GM12801 (cell line): ENCODE measurements around the gene CARM1.

Experiments
- TF ChIP-seq, protein P1 (sequence below): IDR thresholded peaks from one replicate; pipeline ENCODE4 v1.5.1; 2011; ENCODE audit warnings: control low read depth; ENCODE audit not compliant: insufficient read length; ENCODE audit errors: extremely low read depth

The CARM1 gene

DNA sequence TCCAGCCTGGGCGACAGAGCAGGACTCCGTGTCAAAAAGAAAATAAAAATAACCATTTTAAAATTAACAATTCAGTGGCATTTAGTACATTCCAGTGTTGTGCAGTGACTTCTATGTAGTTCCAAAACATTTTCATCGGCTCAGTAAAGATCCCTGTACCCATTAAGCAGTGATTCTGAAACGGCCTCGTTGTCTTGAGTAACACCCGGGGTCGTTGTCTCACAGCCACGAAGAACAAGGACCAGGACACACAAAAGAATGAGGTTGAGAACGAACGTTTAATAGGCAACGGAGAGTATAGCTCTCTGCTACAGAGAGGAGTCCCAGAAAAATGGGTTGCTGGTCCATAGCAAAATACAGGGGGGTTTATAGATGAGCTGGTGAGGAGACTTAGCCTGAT, 33.0 kb upstream of the CARM1 start:
- TF ChIP-seq, protein P1, sequence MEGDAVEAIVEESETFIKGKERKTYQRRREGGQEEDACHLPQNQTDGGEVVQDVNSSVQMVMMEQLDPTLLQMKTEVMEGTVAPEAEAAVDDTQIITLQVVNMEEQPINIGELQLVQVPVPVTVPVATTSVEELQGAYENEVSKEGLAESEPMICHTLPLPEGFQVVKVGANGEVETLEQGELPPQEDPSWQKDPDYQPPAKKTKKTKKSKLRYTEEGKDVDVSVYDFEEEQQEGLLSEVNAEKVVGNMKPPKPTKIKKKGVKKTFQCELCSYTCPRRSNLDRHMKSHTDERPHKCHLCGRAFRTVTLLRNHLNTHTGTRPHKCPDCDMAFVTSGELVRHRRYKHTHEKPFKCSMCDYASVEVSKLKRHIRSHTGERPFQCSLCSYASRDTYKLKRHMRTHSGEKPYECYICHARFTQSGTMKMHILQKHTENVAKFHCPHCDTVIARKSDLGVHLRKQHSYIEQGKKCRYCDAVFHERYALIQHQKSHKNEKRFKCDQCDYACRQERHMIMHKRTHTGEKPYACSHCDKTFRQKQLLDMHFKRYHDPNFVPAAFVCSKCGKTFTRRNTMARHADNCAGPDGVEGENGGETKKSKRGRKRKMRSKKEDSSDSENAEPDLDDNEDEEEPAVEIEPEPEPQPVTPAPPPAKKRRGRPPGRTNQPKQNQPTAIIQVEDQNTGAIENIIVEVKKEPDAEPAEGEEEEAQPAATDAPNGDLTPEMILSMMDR, result no peak

DNA sequence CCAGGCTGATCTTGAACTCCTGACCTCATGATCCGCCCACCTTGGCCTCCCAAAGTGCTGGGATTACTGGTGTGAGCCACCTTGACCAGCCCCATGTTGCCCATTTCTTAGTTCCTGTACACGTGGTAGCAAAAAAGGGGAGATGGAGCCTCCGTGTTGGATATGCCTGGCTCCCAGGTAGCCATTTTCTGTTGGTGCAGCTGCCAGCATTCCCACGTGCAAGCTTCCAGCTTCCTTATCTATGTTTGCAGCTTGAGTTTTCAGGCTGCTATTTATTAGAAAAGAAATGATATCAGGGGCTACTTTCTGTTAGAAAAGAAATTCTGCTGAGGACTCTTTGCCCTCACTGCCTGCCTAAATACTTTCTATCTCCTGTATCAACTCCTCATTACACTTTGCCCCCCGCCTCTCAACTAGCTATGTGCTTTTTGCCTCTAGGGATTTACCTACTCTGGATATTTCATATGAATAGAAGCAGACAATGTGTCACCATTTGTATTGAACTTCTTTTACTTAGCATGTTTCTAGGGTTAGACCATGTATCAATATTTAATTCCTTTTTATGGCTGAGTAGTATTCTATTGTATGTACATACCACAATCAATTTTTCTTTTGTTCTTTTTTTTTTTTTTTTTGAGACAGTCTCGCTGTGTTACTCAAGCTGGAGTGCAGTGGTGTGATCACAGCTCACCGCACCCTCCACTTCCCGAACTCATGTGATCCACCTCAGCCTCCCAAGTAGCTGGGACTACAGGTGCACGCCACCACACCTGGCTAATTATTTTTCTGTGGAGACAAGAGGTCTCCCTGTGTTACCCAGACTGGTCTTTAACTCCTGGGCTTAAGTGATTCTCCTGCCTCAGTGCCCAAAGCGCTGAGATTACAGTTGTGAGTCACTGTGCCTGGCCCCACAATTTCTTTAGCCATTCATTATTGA, 32.0 kb upstream of the CARM1 start:
- TF ChIP-seq, protein P1, result no peak

DNA sequence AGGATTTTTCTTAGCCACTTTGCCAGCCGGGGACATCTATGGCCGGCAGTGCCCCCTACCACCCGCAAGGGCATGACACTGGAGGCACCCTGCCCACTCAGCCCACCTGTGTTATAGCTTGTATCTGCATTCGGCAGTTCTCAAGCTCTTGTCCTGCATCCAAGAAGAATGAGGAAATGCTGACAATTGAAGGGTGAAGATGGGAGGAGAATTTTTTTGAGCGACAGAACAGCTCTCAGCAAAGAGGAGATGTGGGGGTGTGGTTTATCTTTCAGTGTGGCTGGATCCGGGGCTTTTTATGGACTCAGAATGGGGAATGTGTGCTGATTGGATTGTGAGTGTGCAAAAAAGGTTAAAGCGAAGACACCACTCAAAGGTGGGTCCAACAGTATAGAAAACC, 28.6 kb upstream of the CARM1 start:
- TF ChIP-seq, protein P1, result no peak

DNA sequence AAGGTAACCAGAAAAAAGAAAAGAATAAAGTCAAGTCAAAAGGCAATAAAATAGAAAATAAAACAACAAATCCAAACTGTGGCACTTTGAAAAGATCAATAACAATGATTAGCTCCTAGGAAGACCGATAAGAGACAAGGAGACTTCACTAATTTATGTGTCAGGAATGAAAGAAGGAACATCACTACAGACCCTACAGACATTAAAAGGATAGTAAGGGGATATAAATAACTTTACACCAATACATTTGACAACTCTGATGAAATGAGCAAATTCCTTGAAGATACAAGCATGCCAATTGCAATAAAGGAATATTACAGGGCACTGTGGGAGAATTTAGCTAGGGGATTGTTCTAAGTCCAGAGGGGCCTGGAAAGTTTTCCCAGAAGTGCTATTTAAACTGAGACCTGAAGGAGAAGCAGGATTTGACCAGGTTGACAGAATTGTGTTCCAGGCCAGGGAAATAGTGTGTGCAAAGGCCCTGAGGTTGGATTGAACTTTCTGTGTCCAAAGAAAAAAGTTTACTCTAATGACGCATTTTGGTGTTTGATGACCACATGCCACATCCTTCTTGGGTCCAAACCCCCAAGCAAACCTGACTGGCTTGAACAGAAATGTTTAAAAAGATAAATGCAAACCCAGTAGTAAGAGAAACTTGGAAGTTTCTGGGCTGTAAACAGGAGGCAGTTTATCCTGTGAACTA, 24.7 kb upstream of the CARM1 start:
- TF ChIP-seq, protein P1, result no peak

DNA sequence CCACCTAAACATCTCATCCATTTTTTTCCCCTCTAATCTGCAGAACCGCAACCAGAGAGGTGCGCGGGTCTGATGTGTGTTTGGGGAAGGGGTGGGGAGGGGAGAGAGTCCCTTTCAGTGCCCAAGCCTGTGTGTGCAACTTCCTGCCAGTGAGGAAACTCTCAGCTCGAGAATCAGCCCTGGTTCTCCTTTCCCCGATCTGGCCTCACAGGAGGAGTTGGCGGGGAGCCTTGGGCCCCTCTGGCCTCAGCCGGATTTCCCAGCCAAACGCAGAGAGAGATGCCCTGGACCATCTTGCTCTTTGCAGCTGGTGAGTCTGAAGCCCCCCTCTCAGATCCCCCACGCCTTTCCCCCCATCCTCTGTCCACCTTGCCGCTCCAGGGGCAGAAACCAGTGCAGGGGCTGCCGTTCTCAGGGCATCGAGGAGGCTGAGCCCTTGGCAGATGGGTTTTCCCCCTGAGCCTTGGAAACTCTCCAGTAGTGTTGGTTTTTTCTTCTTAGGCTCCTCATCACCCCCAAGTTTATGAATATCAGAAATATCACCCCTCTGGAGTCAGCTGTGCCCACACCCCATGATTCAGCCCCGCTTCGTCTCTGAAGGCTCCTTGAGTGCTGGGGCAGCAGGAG, 23.0 kb upstream of the CARM1 start, which contains the start of gene C19orf38:
TSS of gene C19orf38 (plus strand) at position 186 of the 627 bp plus-strand sequence. CDS start at position 280, 94 bp downstream.
- TF ChIP-seq, protein P1, result no peak

DNA sequence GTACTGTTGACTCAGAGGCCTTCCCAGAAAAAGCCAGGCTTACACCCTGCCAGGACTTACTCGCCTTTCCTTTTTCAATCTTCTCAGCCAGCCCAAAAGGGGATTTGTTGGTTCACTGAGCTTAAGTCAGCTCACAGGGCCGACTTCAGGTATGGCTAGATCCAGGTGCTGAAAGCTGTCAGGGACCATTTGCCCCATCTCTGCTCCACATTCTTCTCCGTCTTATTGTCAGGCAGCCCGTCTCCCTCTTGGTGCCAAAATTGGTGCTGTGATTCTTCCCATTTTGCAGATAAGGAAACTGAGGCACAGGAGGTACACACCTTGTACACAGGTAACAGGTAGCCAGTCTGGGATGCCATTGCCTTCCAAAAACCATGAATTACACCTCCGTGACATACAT, 20.7 kb upstream of the CARM1 start:
- TF ChIP-seq, protein P1, result no peak
